OCI-LY1 (cell line): ENCODE data around the gene SLC26A11.

Experiments
- EZH2 ChIP-seq: fragments of 200-600 bp; sonication (generic), shearing (Covaris generic); IDR thresholded peaks from 2 replicates; pipeline ENCODE4 v1.8.0; 2017; ENCODE audit warnings: borderline replicate concordance, mixed run types, mild to moderate bottlenecking, antibody characterized with exemption, low read length, moderate library complexity, mixed read lengths
- TF ChIP-seq, protein P1 (sequence below): fragments of 200-600 bp; sonication (generic), shearing (Covaris generic); IDR thresholded peaks from 2 replicates; pipeline ENCODE4 v1.5.1; 2017; ENCODE audit warnings: mild to moderate bottlenecking, antibody characterized with exemption, low read length, moderate library complexity, mixed read lengths

DNA sequence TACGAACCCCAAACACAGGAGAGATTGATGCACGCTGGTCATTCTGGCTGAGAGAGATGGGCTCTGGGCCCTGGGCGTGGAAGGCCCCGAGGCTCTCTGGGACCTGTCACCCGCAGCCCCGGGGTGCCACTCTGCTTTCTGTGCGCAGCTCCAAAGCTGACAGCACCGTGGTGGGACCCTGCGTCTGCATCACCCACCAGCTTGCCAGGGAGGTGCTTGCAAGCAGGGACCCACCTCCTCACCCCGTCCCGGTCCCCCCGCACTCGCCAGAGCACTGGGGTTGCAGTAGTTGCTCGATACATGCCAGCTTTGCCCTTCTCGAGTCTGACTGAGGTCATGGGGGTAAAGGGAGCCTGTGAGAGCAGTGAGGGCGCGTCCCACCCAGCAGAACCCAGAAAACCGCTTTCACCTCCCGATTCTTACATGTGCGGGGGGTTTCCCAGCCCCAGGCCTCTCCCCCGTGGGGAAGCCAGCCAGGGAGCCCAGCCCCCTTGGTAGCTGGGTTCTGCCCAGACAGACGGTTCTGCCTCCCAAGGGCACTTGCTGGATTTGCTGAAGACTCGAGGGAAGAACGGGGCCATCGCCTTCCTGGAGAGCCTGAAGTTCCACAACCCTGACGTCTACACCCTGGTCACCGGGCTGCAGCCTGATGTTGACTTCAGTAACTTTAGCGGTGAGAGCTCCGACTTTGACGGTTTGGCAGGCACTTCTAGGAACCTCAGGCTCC, 37.9 kb upstream of the SLC26A11 start:
- TF ChIP-seq, protein P1, sequence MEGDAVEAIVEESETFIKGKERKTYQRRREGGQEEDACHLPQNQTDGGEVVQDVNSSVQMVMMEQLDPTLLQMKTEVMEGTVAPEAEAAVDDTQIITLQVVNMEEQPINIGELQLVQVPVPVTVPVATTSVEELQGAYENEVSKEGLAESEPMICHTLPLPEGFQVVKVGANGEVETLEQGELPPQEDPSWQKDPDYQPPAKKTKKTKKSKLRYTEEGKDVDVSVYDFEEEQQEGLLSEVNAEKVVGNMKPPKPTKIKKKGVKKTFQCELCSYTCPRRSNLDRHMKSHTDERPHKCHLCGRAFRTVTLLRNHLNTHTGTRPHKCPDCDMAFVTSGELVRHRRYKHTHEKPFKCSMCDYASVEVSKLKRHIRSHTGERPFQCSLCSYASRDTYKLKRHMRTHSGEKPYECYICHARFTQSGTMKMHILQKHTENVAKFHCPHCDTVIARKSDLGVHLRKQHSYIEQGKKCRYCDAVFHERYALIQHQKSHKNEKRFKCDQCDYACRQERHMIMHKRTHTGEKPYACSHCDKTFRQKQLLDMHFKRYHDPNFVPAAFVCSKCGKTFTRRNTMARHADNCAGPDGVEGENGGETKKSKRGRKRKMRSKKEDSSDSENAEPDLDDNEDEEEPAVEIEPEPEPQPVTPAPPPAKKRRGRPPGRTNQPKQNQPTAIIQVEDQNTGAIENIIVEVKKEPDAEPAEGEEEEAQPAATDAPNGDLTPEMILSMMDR, result no peak
- no peak for TF ChIP-seq EZH2
